HG02943 (cell line): Measurements from ENCODE around the gene PITRM1.

Source experiments
- ATAC-seq: cut with Tn5 transposase; IDR thresholded peaks from one replicate; pipeline ENCODE4 v1.9.1; 2021; ENCODE audit warnings: mild to moderate bottlenecking, low read depth, moderate library complexity; ENCODE audit not compliant: unreplicated experiment

The PITRM1 gene

DNA sequence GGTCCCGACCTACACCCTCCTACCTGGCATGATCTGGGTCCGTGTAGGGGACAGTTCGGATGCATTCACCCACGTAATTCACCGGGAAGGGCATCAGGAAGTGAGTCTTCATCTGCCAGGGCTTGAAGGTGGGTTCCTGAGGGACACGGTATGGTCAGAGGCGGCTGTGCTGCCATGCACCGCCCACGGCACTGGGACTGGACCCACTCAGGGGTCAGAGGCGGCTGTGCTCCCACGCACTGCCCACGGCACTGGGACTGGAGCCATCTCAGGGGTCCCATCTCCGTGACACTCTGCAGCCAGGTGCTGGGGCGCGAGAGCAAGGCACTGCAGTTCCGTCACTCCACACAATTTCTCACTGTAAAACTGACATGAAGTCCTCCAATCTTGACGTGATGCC lies 29.2 kb downstream of the PITRM1 start:
- ATAC-seq = no peak

DNA sequence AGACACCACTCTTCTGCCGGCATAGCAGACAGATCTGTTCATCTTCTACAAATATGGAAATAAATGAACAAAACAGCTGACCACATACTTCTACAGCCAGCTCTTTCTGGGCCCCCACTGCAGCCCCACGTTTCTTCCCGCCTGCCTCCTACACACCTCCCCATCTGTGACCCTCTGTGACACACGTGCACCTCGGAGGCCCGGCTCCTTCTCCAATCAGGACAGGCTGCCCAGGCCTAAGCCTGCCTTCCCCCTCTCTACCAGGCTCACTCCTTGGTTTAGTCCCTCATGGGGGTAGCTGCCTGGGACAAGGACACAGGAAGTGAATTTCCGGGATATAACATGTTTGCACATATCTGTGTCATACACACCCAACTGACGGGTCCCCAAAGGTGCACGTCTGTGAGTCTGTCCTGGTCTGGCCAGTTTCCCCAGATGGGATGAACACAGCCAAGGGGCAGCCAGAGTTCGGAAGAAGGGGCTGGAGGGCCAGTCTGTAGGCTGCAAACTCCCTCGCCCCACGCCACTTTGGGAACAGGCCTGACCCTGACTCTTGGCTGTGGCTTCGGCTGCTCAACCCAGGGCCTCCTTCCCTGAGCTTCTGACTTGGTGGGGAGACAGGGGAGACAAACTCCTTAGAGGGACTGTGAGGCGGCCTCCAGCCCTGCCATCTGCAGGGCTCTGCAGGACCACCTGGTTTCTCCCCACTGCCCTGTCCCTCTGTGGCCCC lies 30.3 kb downstream of the PITRM1 start:
- ATAC-seq = no peak

GRCh38 chr10:3141351-3142005 lies 31.1 kb downstream of the PITRM1 start:
- no peak for ATAC-seq

GRCh38 chr10:3140280-3140679 lies 32.3 kb downstream of the PITRM1 start:
- no peak for ATAC-seq

DNA sequence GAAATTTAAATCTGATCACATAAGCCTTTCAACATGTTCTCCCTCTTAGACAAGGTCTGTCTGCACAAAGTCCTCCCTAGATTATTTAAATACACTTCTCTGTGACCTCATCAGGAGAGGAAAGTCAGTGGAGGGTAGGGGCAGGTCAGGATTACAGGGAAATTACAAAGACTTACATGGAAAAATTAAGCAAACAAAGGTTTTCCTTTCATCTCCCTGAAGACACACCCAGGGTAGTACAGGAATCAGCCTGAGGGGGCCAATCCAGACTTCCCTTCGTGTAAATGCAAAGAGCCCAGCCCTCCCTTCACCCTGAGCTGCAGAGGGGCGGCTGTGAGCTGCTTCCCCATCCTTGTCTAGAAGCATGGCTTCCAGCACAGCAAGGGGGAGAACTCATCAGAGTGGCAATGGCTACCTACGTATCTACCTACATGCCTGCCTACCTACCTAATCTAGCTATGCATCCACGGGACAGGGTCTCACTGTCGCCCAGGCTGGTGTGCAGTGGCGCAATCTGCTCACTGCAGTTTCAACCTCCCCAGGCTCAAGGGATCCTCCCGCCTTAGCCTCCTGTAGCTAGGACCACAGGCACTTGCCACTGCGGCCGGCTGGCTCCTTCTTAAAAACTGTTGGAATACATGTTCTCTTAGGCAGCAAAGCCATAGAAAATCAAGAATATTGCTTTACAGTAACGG lies 33.2 kb downstream of the PITRM1 start:
- ATAC-seq = no peak

GRCh38 chr10:3137958-3138726 lies 34.4 kb downstream of the PITRM1 start:
- ATAC-seq = no peak

- no peak for ATAC-seq
These were observed 35.6 kb downstream of the PITRM1 start for GRCh38 chr10:3136763-3137611.

GRCh38 chr10:3136336-3136735 lies 36.2 kb downstream of the PITRM1 start:
- no peak for ATAC-seq

- ATAC-seq = no peak
These were observed 37.6 kb downstream of the PITRM1 start for GRCh38 chr10:3135006-3135405.

GRCh38 chr10:3133948-3134347 lies 38.6 kb downstream of the PITRM1 start:
- ATAC-seq = no peak

GRCh38 chr10:3132036-3133025 lies 40.3 kb downstream of the PITRM1 start:
- ATAC-seq = no peak

DNA sequence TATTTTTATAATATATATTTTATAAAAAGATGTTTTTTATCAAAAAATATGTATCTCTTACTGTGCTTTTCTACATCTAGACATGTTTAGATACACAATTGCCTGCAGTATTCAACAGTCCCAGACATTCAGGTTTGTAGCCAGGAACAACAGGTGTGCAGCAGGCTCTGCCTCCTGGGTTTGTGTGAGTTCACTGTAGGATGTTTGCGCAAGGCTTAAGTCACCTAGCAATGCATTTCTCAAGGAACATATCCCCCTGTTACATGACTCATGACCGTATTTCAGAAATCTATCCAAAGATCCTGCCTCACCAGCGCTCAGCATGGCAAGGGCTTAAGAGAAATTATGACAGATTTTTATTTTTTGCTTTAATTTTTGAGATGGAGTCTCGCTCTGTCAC lies 41.5 kb downstream of the PITRM1 start:
- no peak for ATAC-seq

DNA sequence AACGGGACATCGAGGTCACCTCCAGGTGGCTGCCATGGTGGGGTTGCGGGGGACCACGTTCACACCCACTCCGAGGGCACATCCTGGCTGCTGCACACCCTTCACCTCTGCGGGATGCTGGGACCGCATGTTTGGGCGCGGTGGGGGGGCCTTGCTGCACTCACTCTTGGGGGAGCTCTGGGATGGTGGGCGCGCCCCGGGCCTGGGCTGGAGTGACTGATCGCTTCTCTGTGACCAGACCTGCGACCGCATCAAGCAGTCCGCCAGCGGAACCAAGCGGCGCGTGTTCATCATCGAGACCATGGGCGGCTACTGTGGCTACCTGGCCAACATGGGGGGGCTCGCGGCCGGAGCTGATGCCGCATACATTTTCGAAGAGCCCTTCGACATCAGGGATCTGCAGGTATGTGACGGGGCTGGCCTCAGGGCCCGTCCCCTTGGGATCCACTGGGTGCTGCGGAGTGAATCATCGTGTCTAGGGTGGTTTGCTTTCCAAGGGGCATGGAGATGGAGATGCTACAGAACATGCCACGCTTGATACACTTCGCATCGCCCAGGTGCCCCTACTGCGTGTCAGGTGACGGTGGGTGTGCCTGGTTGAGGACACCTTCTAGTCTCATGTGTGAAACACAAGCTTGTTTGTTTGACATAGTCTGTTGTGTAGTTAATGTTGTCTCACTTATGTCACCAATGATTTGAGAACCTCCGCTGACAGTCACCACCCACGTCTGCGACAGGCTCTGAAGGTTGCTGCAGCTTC lies 42.8 kb downstream of the PITRM1 start:
- ATAC-seq = no peak

DNA sequence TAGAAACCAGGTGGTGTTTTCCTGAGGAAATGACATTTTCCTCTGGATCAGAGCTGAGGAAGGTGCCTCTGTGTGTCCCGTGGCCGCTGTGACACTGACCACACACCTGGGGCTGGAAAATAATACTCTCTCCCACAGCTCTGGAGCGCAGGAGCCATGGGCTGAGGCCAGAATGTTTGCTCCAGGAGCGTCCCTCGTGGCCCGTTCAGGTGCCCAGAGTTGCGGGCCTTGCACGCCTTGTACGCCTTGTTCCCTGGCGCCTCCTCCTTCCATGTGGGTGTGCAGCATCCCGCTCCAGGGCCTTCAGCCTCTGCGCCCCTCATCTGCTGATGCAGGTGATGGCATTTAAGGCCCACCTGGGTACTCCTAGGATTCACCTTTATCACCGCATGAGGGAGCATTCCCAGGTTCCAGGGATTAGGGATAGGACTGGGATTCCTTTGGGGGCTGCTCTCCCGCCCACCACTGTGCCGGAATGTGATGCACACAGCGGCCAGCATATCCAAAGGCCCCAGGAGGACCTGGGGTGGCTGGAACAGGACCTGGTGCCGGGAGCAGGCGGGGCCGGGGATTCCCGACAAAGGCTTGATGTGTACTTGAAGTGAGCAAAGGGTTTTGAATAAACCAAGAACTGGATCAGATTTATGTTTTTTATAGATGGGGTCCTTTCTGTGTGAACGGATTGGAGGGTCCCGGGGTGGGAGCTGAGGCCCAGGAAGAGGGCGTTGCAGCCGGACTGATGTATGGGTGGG lies 44.0 kb downstream of the PITRM1 start:
- no peak for ATAC-seq

DNA sequence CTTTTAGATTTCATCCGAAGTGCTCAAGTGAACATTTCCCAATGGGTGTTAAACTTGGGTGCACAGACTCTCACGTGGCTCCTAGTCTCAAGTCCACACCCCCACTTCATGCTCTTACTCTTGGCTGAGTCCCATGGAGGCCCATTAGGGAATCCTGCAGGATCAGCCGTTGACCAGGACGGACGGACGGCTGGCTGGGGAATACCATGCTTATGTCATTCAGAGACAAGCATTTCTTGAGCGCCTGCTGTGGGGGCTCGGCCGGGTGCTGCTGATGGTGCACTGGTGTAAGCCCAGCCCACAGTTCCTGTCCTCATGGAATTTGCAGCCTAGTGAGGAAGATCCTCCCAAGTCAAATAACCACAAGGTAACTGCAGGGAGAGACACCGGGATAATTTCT lies 44.7 kb downstream of the PITRM1 start:
- ATAC-seq = no peak

- ATAC-seq = no peak
These were observed 45.7 kb downstream of the PITRM1 start for GRCh38 chr10:3126741-3127346.

GRCh38 chr10:3126249-3126648 lies 46.3 kb downstream of the PITRM1 start:
- ATAC-seq = no peak
